NCI-H2196 (cell line): ENCODE measurements around the gene BCL2L11.
"Not testable (repeated sequence)": the region's sequence is repeated elsewhere in the genome, so short reads cannot be mapped to it uniquely, and the experiment has no call there.

ENCODE experiments used
- DNase-seq: peaks from one replicate; lab custom pipeline; 2025; ENCODE audit not compliant: unreplicated experiment; lab: John Stamatoyannopoulos, UW

BCL2L11 gene, protein sequence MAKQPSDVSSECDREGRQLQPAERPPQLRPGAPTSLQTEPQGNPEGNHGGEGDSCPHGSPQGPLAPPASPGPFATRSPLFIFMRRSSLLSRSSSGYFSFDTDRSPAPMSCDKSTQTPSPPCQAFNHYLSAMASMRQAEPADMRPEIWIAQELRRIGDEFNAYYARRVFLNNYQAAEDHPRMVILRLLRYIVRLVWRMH

GRCh38 chr2:111120253-111121027, at the start of gene BCL2L11:
Gene BCL2L11 (plus strand): TSS chr2:111120914. CDS start chr2:111123746, 2,832 bp downstream.
- peak; percentile 92 for DNase-seq

DNA sequence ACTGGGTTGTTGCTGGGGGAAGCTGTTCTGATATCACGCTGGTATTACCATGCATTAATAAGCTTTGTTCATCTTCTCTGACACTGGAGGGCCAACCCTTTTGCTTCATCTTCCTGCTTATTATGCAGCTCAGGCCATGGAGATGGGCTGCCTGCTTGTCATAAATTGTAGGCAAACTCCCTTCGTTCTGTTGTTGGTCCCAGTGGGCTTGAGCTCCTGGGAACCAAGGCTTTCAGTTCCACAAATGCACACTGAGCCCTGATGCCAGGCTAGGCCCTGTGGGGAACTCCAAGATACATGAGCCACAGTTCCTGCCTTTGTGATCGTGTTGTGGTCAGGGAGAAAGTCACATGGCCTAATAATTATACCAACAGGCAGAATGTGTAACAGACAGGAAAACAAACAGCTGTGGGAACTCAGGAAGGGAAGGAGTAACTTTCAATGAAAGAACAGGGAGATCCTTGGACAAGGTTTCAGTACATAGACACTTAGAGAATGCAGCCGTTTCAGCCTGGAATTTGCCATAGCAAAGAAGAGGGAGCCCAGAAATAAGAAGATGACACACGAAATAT, 49.0 kb upstream of the BCL2L11 start:
- DNase-seq: peak; percentile 50

GRCh38 chr2:111072220-111072871, 48.4 kb upstream of the BCL2L11 start:
- peak; percentile 43 for DNase-seq

GRCh38 chr2:111082659-111083058, 38.1 kb upstream of the BCL2L11 start:
- DNase-seq: not testable (repeated sequence)

GRCh38 chr2:111091811-111092211, 28.9 kb upstream of the BCL2L11 start:
- no peak for DNase-seq

DNA sequence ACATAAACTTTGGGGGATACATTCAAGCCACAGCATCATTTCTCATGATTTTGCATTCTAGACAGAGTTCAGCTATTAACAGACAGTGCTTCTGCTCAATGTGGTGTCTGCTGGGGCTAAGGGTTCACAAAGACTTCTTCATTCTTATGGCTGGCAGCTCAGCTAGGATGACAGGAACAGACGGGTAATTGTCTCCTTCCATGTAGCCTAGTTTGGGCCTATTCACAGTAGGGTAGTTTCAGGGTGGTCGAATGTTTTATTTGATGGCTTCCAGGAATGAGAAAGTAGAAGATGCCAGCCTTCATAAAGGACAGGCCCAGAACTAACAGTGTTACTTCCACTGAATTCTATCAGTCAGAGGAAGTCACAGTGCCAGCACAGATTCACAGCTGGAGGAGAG, 26.0 kb upstream of the BCL2L11 start:
- DNase-seq: no peak

- DNase-seq: no peak
Observed at GRCh38 chr2:111095434-111095833, 25.3 kb upstream of the BCL2L11 start.

DNA sequence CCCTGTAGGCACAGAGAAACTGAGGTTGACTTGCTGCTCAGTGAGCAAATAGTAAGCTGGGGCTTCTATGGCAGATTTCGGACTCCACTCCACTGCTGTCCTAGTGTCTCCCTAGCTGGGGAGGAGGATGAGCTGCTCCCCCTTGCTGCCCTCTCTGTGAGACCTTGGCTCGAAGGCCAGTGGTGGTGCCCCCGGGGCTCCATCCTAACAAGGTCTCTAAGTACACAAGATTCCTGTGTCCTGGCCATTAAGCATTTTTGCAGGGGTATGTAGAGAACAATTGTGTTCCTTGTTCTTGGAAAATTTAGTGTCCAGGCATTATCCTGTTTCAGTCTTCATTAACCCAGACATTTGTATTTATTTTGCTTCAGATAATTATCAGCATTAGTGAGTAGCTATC, 21.3 kb upstream of the BCL2L11 start:
- no peak for DNase-seq

DNA sequence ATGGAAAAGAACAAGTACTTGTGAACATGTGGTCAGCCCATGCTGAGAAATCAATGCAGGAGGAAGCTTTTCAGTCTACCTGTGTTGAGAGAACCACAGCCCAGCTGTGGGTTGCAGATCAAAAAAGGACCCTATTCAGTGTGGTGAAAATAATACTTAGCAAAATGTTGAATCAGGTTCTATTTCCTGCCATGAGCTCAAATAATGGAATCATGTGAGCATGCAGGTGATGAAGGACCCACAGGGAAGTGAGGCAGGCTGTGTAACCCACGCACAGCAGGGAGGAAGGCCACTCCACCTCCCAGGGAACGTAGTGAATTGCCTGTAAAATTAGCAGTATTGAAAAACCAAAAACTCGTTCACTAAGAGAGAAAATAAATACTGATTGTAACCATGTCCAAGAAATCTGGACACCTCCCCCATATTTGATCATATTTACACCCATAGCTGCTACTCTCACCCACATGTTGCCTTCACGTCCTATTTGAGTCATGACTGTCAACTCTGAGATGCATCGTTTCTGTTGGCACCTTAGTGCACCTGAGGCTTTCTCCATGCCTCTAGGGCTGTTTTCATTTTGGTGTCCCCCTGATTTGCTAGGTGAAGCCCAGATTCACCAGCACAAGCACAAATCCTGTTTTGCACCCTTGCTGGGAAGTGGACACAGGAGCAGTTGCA, 20.5 kb upstream of the BCL2L11 start:
- DNase-seq: peak; percentile 24

- DNase-seq: no peak
Observed at GRCh38 chr2:111100765-111101162, 19.9 kb upstream of the BCL2L11 start.

- DNase-seq: no peak
Observed at GRCh38 chr2:111101592-111101991, 19.1 kb upstream of the BCL2L11 start.

GRCh38 chr2:111102216-111102615, 18.5 kb upstream of the BCL2L11 start:
- no peak for DNase-seq

DNA sequence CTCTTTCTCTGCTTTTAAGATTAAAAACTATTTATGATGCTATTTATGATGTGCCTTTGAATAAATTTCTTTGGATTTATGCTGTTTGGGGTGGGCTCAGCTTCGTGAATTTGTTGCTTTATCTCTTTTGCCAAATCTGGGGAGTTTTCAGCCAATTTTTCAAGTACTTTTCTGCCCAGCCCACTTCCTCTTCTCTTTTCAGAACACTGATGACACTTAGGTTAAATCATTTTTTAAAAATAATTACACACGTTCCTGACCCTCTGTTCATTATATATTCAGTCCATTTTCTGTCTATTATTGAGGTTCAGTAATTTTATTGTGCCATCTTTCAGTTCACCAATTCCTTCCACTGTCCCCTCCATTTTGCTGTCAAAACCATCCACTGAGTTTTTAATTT, 14.8 kb upstream of the BCL2L11 start:
- no peak for DNase-seq

DNA sequence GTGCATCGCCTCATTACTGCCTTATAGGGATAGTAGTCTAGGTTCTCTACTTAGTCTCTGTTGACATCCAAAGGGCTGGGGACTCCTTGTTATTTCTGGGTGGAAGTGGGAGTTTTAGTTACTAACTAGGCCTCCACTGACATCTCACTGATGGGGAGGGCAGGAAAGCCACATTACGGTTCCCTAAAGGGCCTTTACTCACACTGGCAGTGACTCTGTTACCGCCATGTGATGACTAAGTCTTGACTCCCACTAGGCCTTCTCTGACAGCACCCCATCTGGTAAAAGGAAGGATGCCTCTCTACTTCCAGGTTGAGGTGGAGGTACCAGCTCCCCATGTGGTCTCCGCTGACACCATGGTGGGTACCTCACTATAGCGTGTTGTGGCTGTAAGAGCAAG, 14.0 kb upstream of the BCL2L11 start:
- no peak for DNase-seq

DNA sequence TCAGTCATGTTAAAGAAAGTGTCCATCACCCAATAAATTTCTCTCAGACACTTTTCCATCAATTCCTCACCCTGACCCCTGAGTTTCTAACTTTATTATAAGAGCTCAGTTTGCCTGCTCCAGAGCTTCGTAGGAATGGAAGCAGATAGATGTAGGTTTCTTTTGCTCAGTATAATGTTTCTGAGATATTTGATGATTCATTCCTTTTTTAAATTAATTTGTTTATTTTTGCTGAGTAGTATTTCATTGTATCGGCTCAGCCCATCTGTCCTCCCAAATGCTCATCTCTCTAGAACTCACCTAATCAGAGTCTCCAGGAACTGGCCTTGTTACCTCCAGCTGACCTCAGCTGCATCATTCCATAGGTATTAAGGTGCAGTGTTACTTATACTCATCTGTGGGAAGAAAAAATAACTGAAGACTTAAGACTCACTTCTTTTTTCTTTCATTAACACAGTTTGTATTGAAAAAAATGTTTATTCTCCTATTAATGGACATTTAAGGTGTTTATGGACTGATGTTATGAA, 11.9 kb upstream of the BCL2L11 start:
- no peak for DNase-seq

DNA sequence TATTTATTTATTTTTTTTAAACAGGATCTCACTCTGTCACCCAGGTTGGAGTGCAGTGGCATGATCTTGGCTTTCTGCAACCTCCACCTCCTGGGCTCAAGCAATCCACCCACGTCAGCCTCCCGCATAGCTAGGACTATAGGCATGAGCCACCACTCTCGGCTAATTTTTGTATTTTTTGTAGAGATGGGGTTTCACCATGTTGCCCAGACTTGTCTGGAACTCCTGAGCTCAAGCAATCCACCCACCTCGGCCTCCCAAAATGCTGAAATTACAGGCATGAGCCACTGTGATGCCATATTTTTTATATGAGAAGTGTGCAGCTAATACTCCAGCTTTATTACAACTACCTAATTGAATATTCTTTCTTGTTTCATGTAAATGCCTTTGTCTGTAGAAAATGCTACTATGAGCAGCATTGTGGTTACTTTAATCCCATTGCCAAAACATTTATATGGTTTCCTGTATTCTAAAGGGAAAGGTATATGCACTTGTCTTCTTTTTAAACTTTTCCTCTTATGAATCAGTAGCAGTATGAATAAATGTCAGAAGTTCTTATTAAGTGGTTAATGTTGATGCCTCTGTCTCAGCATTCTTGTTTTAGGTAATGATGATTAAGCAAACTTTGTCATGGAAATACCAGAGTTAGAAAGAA, 9.5 kb upstream of the BCL2L11 start:
- DNase-seq: no peak

- no peak for DNase-seq
Observed at GRCh38 chr2:111113838-111114237, 6.9 kb upstream of the BCL2L11 start.

- no peak for DNase-seq
Observed at GRCh38 chr2:111116011-111116746, 4.5 kb upstream of the BCL2L11 start.

GRCh38 chr2:111116843-111117597, 3.7 kb upstream of the BCL2L11 start:
- peak; percentile 89 for DNase-seq
